PC-9 (cell line): Measurements from ENCODE around the gene SEC14L6.

Source experiments
- CTCF ChIP-seq: fragments of 200-600 bp; sonication (generic); conservative IDR thresholded peaks from 2 replicates; pipeline ENCODE4 v1.6.1; 2017; ENCODE audit warnings: mixed run types, antibody characterized with exemption, mild to moderate bottlenecking, moderate library complexity
- EZH2 ChIP-seq: fragments of 200-600 bp; sonication (generic); IDR thresholded peaks from 2 replicates; pipeline ENCODE4 v1.8.0; 2017; ENCODE audit warnings: antibody characterized with exemption, low read depth

GRCh38 chr22:30500628-30501027 is 45.9 kb downstream of the SEC14L6 start:
- no peak for TF ChIP-seq CTCF
- TF ChIP-seq EZH2, result no peak
